ENCODE results near the gene SPTAN1.

Gene SPTAN1

GRCh38 chr9:128552744-128553440 lies 505 bp downstream of the SPTAN1 start:
- in situ Hi-C loops (cut with HindIII; ENCODE audit: low sequenced_read_pairs) = no loop called here
- peak overlapping the region; percentile 68 for H3K4me3 ChIP-seq (ENCODE audit: low read depth, low read length)
- DNase-seq (ENCODE audit: low read depth, low spot score) = peak; percentile 30
- no peak for TF ChIP-seq CTCF (IDR thresholded peaks at IDR 0.05; ENCODE audit: low read depth, low read length)

DNA sequence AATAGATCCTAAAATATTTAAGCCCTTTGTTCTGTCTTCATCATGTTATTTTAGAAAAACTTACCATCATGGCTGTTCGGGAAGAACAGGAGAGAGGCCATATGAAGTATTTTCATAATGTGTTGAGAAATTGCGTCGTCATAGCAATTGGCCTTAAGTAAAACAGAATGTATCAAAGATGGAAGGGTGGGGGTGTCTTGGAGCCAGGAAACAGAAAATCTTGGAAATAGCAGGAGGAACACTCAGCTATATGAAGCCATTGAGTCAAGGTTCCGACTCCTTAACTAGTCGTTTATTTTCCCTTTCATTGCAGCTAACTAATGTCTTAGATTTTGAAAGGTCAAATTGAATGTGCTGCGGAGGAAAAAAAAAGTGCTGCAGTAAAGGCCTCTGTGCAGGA lies 1.3 kb downstream of the SPTAN1 start:
- DNase-seq (ENCODE audit: low read depth, low spot score) = peak; percentile 66
- no peak for TF ChIP-seq CTCF (IDR thresholded peaks at IDR 0.05; ENCODE audit: low read depth, low read length)
- peak overlapping the region; percentile 68 for H3K4me3 ChIP-seq (ENCODE audit: low read depth, low read length)
- in situ Hi-C loops (cut with HindIII; ENCODE audit: low sequenced_read_pairs) = no loop called here

DNA sequence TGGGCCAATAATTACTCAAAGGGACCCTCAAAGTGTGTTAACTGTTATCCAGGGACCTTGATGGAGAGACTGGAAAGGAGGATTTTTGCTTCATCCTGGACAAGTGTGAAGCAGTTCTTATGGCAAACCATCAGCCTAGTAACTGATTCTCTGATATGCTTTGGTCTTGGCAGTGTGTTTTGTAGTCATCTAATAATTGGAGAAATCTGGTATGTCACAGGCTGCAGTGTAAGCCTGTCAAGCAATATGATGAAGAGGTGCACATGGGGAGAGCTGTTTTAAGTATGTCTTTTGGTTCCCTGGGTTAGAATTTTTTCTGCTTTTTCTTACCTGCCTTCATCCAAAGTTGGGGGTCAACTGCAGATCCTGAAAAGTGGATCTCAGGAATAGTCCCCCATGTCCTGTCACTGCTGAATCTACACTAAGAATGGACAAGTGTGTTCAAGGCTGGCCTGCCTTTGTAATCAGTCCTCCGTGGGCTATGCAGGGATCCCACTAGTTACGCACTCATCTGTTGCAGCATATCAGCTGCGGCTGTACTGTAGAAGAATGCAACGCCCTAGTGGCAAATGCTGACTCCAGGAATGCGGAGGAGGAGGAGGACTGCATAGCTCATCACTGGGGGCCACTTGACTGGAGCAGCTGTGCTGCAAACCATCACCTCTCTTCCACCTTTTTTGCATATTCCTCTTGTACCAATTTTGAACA lies 1.9 kb downstream of the SPTAN1 start:
- peak; percentile 13 for TF ChIP-seq CTCF (IDR thresholded peaks at IDR 0.05; ENCODE audit: low read depth, low read length)
- peak; percentile 85 for DNase-seq (ENCODE audit: low read depth, low spot score)
- in situ Hi-C loops (cut with HindIII; ENCODE audit: low sequenced_read_pairs) = no loop called here
- H3K4me3 ChIP-seq (ENCODE audit: low read depth, low read length) = peak overlapping the region; percentile 68

GRCh38 chr9:128555180-128555721 lies 2.9 kb downstream of the SPTAN1 start:
- peak overlapping the region; percentile 68 for H3K4me3 ChIP-seq (ENCODE audit: low read depth, low read length)
- no peak for TF ChIP-seq CTCF (IDR thresholded peaks at IDR 0.05; ENCODE audit: low read depth, low read length)
- in situ Hi-C loops (cut with HindIII; ENCODE audit: low sequenced_read_pairs) = no loop called here
- DNase-seq (ENCODE audit: low read depth, low spot score) = peak; percentile 59

DNA sequence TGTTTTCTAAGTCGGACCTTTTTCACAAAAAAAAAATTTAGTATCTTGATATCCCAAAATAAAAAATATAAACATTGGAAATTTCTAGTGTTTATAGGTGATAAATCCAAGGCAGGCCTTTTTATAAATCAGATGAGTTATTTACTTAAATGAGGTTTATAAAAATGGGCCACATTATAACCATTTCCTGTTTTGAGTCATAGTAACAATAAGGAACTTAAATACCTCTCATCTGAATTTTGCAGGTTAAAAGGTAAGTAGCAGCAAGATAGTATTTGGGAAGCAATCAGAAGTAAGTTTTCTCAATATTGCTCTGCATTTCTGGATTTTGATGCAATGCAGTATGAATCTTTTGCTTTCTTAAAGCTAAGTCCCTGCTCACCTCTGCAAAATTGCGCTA lies 3.9 kb downstream of the SPTAN1 start:
- TF ChIP-seq CTCF (IDR thresholded peaks at IDR 0.05; ENCODE audit: low read depth, low read length) = no peak
- no peak for DNase-seq (ENCODE audit: low read depth, low spot score)
- H3K4me3 ChIP-seq (ENCODE audit: low read depth, low read length) = no peak overlapping the region
- in situ Hi-C loops (cut with HindIII; ENCODE audit: low sequenced_read_pairs) = no loop called here

DNA sequence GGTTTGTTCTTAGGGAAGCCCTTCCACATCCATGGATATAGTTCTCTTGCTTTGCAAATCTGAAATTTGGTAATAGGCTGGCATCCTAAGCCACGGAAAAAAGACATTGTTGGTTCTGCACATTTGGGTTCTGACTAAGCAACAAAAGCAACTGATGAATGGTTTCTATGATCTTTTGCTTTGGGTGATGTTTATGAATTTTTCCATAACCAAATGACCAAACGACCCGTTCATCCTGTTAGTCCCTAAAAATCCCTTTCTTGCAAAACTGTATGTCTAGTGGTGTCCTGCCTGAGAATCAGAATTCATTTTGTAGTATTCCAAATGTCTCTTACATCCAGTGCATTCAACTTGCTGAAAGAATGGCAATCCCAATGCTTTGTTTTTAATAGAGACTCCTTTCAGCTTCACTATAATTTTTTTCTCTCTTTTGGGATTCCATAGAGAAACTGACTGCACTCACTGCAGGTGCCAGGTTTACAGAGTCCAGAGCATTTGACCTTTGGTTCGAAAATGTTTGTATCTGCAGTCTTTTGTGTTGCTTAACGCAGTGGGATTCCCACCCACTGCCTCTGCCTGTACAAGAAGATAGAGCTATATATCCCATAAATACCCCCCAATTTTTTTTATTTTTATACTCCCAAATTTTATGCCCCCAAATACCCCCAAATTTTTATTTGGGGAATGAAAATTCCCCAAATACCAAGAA lies 4.7 kb downstream of the SPTAN1 start:
- TF ChIP-seq CTCF (IDR thresholded peaks at IDR 0.05; ENCODE audit: low read depth, low read length) = no peak
- no peak overlapping the region for H3K4me3 ChIP-seq (ENCODE audit: low read depth, low read length)
- DNase-seq (ENCODE audit: low read depth, low spot score) = no peak
- in situ Hi-C loops (cut with HindIII; ENCODE audit: low sequenced_read_pairs) = no loop called here
